ENCODE measurements around the gene MYO10.
"Not testable (repeated sequence)": the region's sequence is repeated elsewhere in the genome, so short reads cannot be mapped to it uniquely, and the experiment has no call there.

The MYO10 gene

GRCh38 chr5:16784843-16785791 is 151.0 kb downstream of the MYO10 start:
- DNase-seq, result peak in 1 of 51 donors; percentile 28

- DNase-seq, result no peak
These were observed 152.0 kb downstream of the MYO10 start for GRCh38 chr5:16784088-16784487.

GRCh38 chr5:16781828-16782626 is 154.1 kb downstream of the MYO10 start:
- DNase-seq, result no peak

GRCh38 chr5:16780325-16780724 is 155.8 kb downstream of the MYO10 start:
- no peak for DNase-seq

- no peak for DNase-seq
These were observed 158.7 kb downstream of the MYO10 start for GRCh38 chr5:16777432-16777831.

GRCh38 chr5:16776611-16777251 is 159.4 kb downstream of the MYO10 start:
- peak in 21 of 51 donors; percentile 3 to 48 (median 22) for DNase-seq

GRCh38 chr5:16774806-16775205 is 161.3 kb downstream of the MYO10 start:
- DNase-seq, result no peak

GRCh38 chr5:16773991-16774390 is 162.1 kb downstream of the MYO10 start:
- DNase-seq, result peak in 1 of 51 donors; percentile 20

- DNase-seq, result no peak
These were observed 163.5 kb downstream of the MYO10 start for GRCh38 chr5:16772556-16772955.

- DNase-seq, result no peak
These were observed 167.9 kb downstream of the MYO10 start for GRCh38 chr5:16768184-16768583.

GRCh38 chr5:16763211-16763610 is 172.9 kb downstream of the MYO10 start:
- DNase-seq, result no peak

- peak in 7 of 51 donors; percentile 5 to 28 (median 10) for DNase-seq
These were observed 176.8 kb downstream of the MYO10 start for GRCh38 chr5:16759147-16759773.

GRCh38 chr5:16757989-16758501 is 178.0 kb downstream of the MYO10 start:
- DNase-seq, result no peak

GRCh38 chr5:16757577-16757976 is 178.5 kb downstream of the MYO10 start:
- not testable (repeated sequence) for DNase-seq

GRCh38 chr5:16757146-16757545 is 178.9 kb downstream of the MYO10 start:
- DNase-seq, result no peak

- DNase-seq, result no peak
These were observed 179.4 kb downstream of the MYO10 start for GRCh38 chr5:16756692-16757091.

- DNase-seq, result no peak
These were observed 180.4 kb downstream of the MYO10 start for GRCh38 chr5:16755641-16756040.

- no peak for DNase-seq
These were observed 181.5 kb downstream of the MYO10 start for GRCh38 chr5:16754601-16755000.

- no peak for DNase-seq
These were observed 182.0 kb downstream of the MYO10 start for GRCh38 chr5:16754086-16754485.

GRCh38 chr5:16750445-16750844 is 185.6 kb downstream of the MYO10 start:
- no peak for DNase-seq

- no peak for DNase-seq
These were observed 186.5 kb downstream of the MYO10 start for GRCh38 chr5:16749626-16750025.

Data from hypothalamus (tissue), 51 donors.